Cardiac septum (tissue), 1 donor: ENCODE results near the gene KIAA0825. TPM values are rescaled to one million over a fixed set of nuclear protein-coding genes. Genes with fewer than 3 reads are reported as not detected.

ENCODE experiments used
- DNase-seq: peaks from one replicate; pipeline ENCODE4 v3.0.0-alpha.2; 2020; ENCODE audit warnings: low spot score
- intact Hi-C: fragments of 100-400 bp; cut with DNase I; formaldehyde crosslinking; loops from one replicate; pipeline ENCODE4 v1.14.0; 2022
- total RNA-seq: library from RNA; stranded (reverse); fragmentation: NEBNext Ultra II Directional; extraction: Animal tissue kit (Norgen Biotek cat#: 25700); gene quantifications from one replicate; pipeline ENCODE4 v1.2.1, GENCODE V29; 2021
- donor health status: DM: no; HTN: no; CAD: no.

Gene KIAA0825
- total RNA-seq, 1 donor from 2014 or later: 2.2 TPM

GRCh38 chr5:94517490-94518488 lies 100.6 kb downstream of the KIAA0825 start:
- no peak for DNase-seq
- intact Hi-C loops: no loop called here

GRCh38 chr5:94516148-94516547 lies 102.3 kb downstream of the KIAA0825 start:
- intact Hi-C loops: no loop called here
- no peak for DNase-seq

GRCh38 chr5:94508461-94509148 lies 109.8 kb downstream of the KIAA0825 start:
- intact Hi-C loops: no loop called here
- no peak for DNase-seq

- DNase-seq: no peak
- intact Hi-C loops: no loop called here
These were observed 112.9 kb downstream of the KIAA0825 start for GRCh38 chr5:94505327-94506068.

GRCh38 chr5:94503677-94504076 lies 114.7 kb downstream of the KIAA0825 start:
- DNase-seq: no peak
- intact Hi-C loops: no loop called here

GRCh38 chr5:94501365-94501764 lies 117.0 kb downstream of the KIAA0825 start:
- no peak for DNase-seq
- intact Hi-C loops: no loop called here

GRCh38 chr5:94499806-94500205 lies 118.6 kb downstream of the KIAA0825 start:
- intact Hi-C loops: no loop called here
- DNase-seq: no peak

- DNase-seq: no peak
- intact Hi-C loops: no loop called here
These were observed 120.2 kb downstream of the KIAA0825 start for GRCh38 chr5:94498199-94498598.

GRCh38 chr5:94485067-94485466 lies 133.3 kb downstream of the KIAA0825 start:
- DNase-seq: no peak
- intact Hi-C loops: no loop called here

- DNase-seq: no peak
- intact Hi-C loops: no loop called here
These were observed 137.3 kb downstream of the KIAA0825 start for GRCh38 chr5:94481059-94481458.

GRCh38 chr5:94480486-94480885 lies 137.9 kb downstream of the KIAA0825 start:
- intact Hi-C loops: no loop called here
- DNase-seq: no peak

- no peak for DNase-seq
These were observed 144.5 kb downstream of the KIAA0825 start for GRCh38 chr5:94473936-94474335.

GRCh38 chr5:94471521-94471920 lies 146.9 kb downstream of the KIAA0825 start:
- intact Hi-C loops: no loop called here
- no peak for DNase-seq

More at GRCh38 chr5:94473936-94474335, 144.5 kb downstream of the KIAA0825 start:
- intact Hi-C loops: no loop called here

- intact Hi-C loops: no loop called here
- DNase-seq: no peak
These were observed 147.6 kb downstream of the KIAA0825 start for GRCh38 chr5:94470802-94471201.

GRCh38 chr5:94469894-94470329 lies 148.5 kb downstream of the KIAA0825 start:
- no peak for DNase-seq
- intact Hi-C loops: no loop called here

GRCh38 chr5:94467954-94468930 lies 150.2 kb downstream of the KIAA0825 start:
- no peak for DNase-seq
- intact Hi-C loops: no loop called here

- no peak for DNase-seq
- intact Hi-C loops: no loop called here
These were observed 151.0 kb downstream of the KIAA0825 start for GRCh38 chr5:94467346-94467953.

- DNase-seq: no peak
- intact Hi-C loops: no loop called here
These were observed 154.7 kb downstream of the KIAA0825 start for GRCh38 chr5:94463739-94464138.
